OCI-LY7 (cell line): ENCODE results near the gene ANKRD10.

Source experiments
- CTCF ChIP-seq: fragments of 200-600 bp; sonication (generic); conservative IDR thresholded peaks from 2 replicates; pipeline ENCODE4 v1.5.1; 2014; ENCODE audit warnings: mild to moderate bottlenecking, antibody characterized with exemption, low read length, moderate library complexity, mixed read lengths
- EZH2phosphoT487 ChIP-seq: fragments of 200-600 bp; sonication (generic); IDR thresholded peaks from 2 replicates; pipeline ENCODE4 v1.6.1; 2018; ENCODE audit warnings: low read depth, borderline replicate concordance, mild to moderate bottlenecking, mixed run types, antibody characterized with exemption, low read length, moderate library complexity, mixed read lengths

GRCh38 chr13:110936519-110936918 lies 21.6 kb upstream of the ANKRD10 start:
- no peak for TF ChIP-seq CTCF
- no peak for TF ChIP-seq EZH2phosphoT487
